ENCODE measurements around the gene PAOX.
"Not testable (repeated sequence)": the region's sequence is repeated elsewhere in the genome, so short reads cannot be mapped to it uniquely, and the experiment has no call there.

PAOX gene

GRCh38 chr10:133405844-133406527 lies 26.9 kb downstream of the PAOX start:
- no peak for DNase-seq (ENCODE audit: low read depth)

- no peak for DNase-seq (ENCODE audit: low read depth)
Observed at GRCh38 chr10:133411523-133412380, 32.7 kb downstream of the PAOX start.

- no peak for DNase-seq (ENCODE audit: low read depth)
Observed at GRCh38 chr10:133412381-133412711, 33.3 kb downstream of the PAOX start.

- DNase-seq (ENCODE audit: low read depth) = not testable (repeated sequence)
Observed at GRCh38 chr10:133414401-133414800, 35.3 kb downstream of the PAOX start.

GRCh38 chr10:133415752-133416151 lies 36.7 kb downstream of the PAOX start:
- no peak for DNase-seq (ENCODE audit: low read depth)

GRCh38 chr10:133418289-133418993 lies 39.4 kb downstream of the PAOX start:
- no peak for DNase-seq (ENCODE audit: low read depth)

- no peak for DNase-seq (ENCODE audit: low read depth)
Observed at GRCh38 chr10:133419211-133419950, 40.3 kb downstream of the PAOX start.

GRCh38 chr10:133420028-133420427 lies 41.0 kb downstream of the PAOX start:
- no peak for DNase-seq (ENCODE audit: low read depth)

- no peak for DNase-seq (ENCODE audit: low read depth)
Observed at GRCh38 chr10:133420579-133420978, 41.5 kb downstream of the PAOX start.

GRCh38 chr10:133421336-133422222 lies 42.5 kb downstream of the PAOX start:
- no peak for DNase-seq (ENCODE audit: low read depth)

- no peak for DNase-seq (ENCODE audit: low read depth)
Observed at GRCh38 chr10:133422223-133422806, 43.3 kb downstream of the PAOX start.

GRCh38 chr10:133422807-133423771 lies 44.0 kb downstream of the PAOX start:
- no peak for DNase-seq (ENCODE audit: low read depth)

GRCh38 chr10:133424102-133424501 lies 45.0 kb downstream of the PAOX start:
- DNase-seq (ENCODE audit: low read depth) = not testable (repeated sequence)

- not testable (repeated sequence) for DNase-seq (ENCODE audit: low read depth)
Observed at GRCh38 chr10:133424601-133425000, 45.5 kb downstream of the PAOX start, which contains the start of gene SPRN. Gene SPRN (minus strand): TSS chr10:133424625. CDS start chr10:133423681, 944 bp downstream.

GRCh38 chr10:133429571-133429970 lies 50.5 kb downstream of the PAOX start:
- not testable (repeated sequence) for DNase-seq (ENCODE audit: low read depth)

- DNase-seq (ENCODE audit: low read depth) = not testable (repeated sequence)
Observed at GRCh38 chr10:133431888-133432613, 53.0 kb downstream of the PAOX start.

- not testable (repeated sequence) for DNase-seq (ENCODE audit: low read depth)
Observed at GRCh38 chr10:133432789-133433188, 53.7 kb downstream of the PAOX start.

GRCh38 chr10:133438711-133439273 lies 59.7 kb downstream of the PAOX start:
- no peak for DNase-seq (ENCODE audit: low read depth)

All from stimulated activated CD8-positive, alpha-beta memory T cell treated with anti-CD3 and anti-CD28 coated beads, Interleukin-15, amount 100 ng/mL, for 24 hours (primary cell).